Astrocyte of the cerebellum (primary cell): ENCODE data around the gene ZC3H4.

Experiments
- DNase-seq: peaks from one replicate; pipeline ENCODE4 v3.0.0-alpha.2; 2011; ENCODE audit warnings: low read depth
- H3K4me3 ChIP-seq: 2 replicates; pipeline ENCODE4 v1.5.1; 2011; ENCODE audit warnings: mild to moderate bottlenecking, low read depth, low read length, moderate library complexity
- in situ Hi-C: cut with HindIII; loops from 2 replicates; pipeline ENCODE4 v1.10.0; 2017; ENCODE audit warnings: low sequenced_read_pairs
- TF ChIP-seq, protein P1 (sequence below): IDR thresholded peaks from 2 replicates; pipeline ENCODE4 v1.5.1; 2012; ENCODE audit warnings: low read length, low read depth, moderate library complexity, mild to moderate bottlenecking; ENCODE audit errors: missing control alignments

Gene ZC3H4

GRCh38 chr19:47112166-47112996 is 1.2 kb downstream of the ZC3H4 start:
- TF ChIP-seq, protein P1, sequence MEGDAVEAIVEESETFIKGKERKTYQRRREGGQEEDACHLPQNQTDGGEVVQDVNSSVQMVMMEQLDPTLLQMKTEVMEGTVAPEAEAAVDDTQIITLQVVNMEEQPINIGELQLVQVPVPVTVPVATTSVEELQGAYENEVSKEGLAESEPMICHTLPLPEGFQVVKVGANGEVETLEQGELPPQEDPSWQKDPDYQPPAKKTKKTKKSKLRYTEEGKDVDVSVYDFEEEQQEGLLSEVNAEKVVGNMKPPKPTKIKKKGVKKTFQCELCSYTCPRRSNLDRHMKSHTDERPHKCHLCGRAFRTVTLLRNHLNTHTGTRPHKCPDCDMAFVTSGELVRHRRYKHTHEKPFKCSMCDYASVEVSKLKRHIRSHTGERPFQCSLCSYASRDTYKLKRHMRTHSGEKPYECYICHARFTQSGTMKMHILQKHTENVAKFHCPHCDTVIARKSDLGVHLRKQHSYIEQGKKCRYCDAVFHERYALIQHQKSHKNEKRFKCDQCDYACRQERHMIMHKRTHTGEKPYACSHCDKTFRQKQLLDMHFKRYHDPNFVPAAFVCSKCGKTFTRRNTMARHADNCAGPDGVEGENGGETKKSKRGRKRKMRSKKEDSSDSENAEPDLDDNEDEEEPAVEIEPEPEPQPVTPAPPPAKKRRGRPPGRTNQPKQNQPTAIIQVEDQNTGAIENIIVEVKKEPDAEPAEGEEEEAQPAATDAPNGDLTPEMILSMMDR, result no peak
- no peak for DNase-seq
- peak overlapping the region; percentile 96 for H3K4me3 ChIP-seq
- in situ Hi-C loops, result no loop called here

DNA sequence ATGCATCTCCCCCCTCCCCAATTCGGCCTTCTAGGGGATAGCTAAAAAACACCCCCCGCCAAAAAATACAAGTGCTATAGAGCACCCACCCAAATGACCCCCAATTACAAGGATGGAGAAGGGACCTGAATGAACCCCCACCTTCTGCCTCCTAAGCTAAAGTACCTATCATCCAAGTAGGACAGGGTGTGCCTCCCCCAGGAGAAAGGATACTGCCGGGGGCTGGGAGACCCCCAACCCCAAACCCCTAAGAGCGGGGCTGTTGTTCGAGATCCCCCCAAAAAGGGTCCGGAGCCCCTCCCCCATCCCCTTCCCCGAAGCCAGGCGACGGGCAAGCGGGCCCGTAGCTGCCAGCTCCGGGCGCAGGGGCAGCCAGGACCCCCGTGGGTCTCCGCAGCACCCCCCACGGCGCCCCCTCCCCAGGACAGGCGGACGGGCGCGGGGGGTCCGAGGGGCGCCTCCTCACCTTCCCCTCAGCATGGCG is 1.9 kb downstream of the ZC3H4 start:
- no peak for DNase-seq
- in situ Hi-C loops, result no loop called here
- TF ChIP-seq, protein P1, result no peak
- H3K4me3 ChIP-seq, result peak overlapping the region; percentile 96

DNA sequence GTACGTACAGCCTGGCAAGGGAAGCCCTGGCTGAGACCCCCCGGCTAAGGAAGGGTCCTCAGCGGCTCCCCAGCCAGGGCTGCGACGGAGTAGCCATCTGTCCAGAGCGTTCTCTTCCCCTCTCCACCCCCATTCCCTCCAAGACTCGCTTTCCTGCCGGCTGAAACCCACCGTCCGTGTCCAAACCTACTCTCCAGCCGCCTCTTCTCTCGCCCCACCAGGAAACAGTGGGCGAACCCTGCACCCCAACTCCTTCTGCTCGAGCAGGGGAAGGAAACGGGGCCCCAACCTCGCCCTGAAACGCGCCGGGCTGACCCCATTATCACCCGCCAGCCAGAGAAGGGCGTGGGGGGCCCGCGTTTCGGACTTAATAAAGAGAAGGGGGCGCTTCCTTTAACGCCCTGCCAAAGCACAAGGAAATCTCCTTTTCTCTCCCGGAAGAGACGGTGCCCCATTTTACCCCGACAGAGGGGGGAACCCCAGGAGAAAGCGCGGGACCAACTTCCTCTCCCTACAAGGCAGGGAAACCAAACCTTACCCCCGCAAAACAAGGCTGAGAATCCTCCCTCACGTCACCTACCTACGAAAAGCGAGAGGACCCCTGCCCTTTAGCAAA is 2.5 kb downstream of the ZC3H4 start:
- in situ Hi-C loops, result no loop called here
- no peak for DNase-seq
- TF ChIP-seq, protein P1, result no peak
- peak overlapping the region; percentile 96 for H3K4me3 ChIP-seq

DNA sequence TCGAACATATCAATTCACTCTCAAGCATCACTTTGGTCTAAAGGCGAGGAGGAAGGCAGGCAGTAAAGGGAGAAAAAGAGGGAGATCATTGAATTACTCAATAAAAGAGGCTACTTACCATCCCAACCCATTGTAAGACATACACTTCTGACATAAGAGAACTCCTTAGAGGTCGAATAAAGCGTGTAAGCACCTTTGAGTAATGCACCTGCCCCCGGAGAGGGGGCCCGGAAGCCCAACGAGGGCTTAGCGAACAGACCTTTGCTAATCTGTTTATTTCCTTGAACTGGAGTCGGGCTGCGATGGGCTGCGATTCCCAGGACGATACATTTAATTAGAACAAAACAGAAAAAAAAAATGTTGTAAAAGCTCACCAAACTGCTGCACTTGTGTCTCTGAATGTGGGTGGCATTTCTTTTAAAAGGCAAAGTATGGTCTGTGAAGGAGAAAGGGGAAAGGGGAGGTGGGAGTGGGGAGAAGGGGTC is 3.0 kb downstream of the ZC3H4 start:
- in situ Hi-C loops, result no loop called here
- TF ChIP-seq, protein P1, result no peak
- no peak for DNase-seq
- peak overlapping the region; percentile 96 for H3K4me3 ChIP-seq

DNA sequence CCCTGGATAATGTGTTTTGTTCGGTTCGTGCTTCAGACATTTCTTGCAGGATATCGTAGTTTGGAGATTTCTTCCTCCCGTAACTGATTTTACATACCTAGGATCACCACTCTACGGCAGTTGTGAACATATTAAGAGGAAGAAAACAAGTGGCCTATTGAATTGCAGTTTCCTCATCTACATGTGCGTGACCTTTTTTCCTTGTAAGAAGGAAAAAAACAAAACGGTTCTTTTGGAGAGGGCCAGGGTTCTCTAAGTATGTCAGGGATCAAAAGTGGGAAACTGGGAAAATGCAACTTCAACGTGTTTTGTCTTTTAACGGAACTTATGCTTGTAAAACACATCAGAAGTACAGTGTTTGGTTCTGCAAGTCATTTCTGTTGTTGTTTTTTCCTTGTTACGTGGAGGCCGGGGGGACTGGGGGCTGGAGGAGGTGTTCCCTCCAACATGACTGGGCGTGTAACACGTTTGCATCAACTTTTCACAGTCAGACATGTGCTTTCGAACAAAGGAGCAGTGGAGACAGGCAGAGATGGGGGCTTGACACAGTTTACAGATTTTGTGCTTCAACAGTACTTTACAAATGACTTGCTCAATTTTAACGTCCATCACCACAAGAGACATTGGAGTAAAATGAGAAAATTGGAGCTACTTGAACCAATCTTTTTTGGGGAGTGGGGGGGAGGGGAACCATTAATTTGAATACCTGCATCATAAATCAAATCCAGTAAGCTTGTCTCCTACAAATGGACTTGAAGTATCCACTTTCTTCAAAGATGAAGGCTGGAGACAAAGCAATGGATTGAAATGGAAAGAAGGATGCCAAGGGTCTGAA is 3.8 kb downstream of the ZC3H4 start:
- TF ChIP-seq, protein P1, result no peak
- in situ Hi-C loops, result no loop called here
- no peak for DNase-seq
- H3K4me3 ChIP-seq, result peak overlapping the region; percentile 96

DNA sequence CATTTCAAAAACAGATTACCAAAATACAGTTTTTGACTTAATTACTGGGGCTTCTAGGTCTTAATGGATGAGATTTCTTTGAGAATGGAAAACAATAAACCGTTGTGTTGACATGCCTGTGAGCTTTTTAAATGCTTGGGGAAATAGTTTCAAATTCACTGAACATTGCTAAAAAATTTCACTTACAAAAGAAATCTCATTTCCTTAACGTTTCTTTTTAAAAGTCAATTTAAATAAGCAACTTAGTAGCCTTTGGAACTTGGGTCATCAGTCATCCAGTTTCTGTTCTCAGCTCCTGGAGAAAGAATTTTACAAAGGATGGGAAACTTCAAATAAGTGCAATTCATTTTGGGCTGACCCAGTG is 4.4 kb downstream of the ZC3H4 start:
- TF ChIP-seq, protein P1, result no peak
- in situ Hi-C loops, result no loop called here
- DNase-seq, result no peak
- peak overlapping the region; percentile 96 for H3K4me3 ChIP-seq
